ENCODE results near the gene LTBP4.
"Not testable (repeated sequence)": the region's sequence is repeated elsewhere in the genome, so short reads cannot be mapped to it uniquely, and the experiment has no call there.

The LTBP4 gene

GRCh38 chr19:40632311-40633036 is 31.3 kb downstream of the LTBP4 start:
- no peak for DNase-seq

- no peak for DNase-seq
Observed at GRCh38 chr19:40633207-40633606, 32.0 kb downstream of the LTBP4 start.

- no peak for DNase-seq
Observed at GRCh38 chr19:40638327-40638726, 37.2 kb downstream of the LTBP4 start.

- DNase-seq, result no peak
Observed at GRCh38 chr19:40639638-40639982, 38.4 kb downstream of the LTBP4 start.

- no peak for DNase-seq
Observed at GRCh38 chr19:40640744-40641143, 39.6 kb downstream of the LTBP4 start.

GRCh38 chr19:40641281-40641680 is 40.1 kb downstream of the LTBP4 start:
- DNase-seq, result no peak

GRCh38 chr19:40642051-40642706 is 41.0 kb downstream of the LTBP4 start:
- DNase-seq, result no peak

- DNase-seq, result no peak
Observed at GRCh38 chr19:40642757-40643305, 41.7 kb downstream of the LTBP4 start.

GRCh38 chr19:40646743-40647254 is 45.6 kb downstream of the LTBP4 start:
- no peak for DNase-seq

GRCh38 chr19:40649903-40650675 is 48.9 kb downstream of the LTBP4 start:
- DNase-seq, result not testable (repeated sequence)

- DNase-seq, result no peak
Observed at GRCh38 chr19:40650749-40651305, 49.7 kb downstream of the LTBP4 start.

GRCh38 chr19:40652303-40652702 is 51.1 kb downstream of the LTBP4 start:
- DNase-seq, result not testable (repeated sequence)

GRCh38 chr19:40655684-40656083 is 54.5 kb downstream of the LTBP4 start:
- not testable (repeated sequence) for DNase-seq

- no peak for DNase-seq
Observed at GRCh38 chr19:40658031-40658430, 56.9 kb downstream of the LTBP4 start.

- no peak for DNase-seq
Observed at GRCh38 chr19:40659116-40659515, 57.9 kb downstream of the LTBP4 start.

- DNase-seq, result no peak
Observed at GRCh38 chr19:40659566-40659965, 58.4 kb downstream of the LTBP4 start.

GRCh38 chr19:40661616-40662015 is 60.4 kb downstream of the LTBP4 start:
- no peak for DNase-seq

- peak; percentile 77 to 86 for DNase-seq
Observed at GRCh38 chr19:40662925-40663694, 61.9 kb downstream of the LTBP4 start.

- DNase-seq, result no peak
Observed at GRCh38 chr19:40663695-40664692, 62.8 kb downstream of the LTBP4 start.

- DNase-seq, result no peak
Observed at GRCh38 chr19:40666803-40667438, 65.8 kb downstream of the LTBP4 start.
